GM12875 (cell line): ENCODE data around the gene CNBD2.
"Not testable (repeated sequence)": the region's sequence is repeated elsewhere in the genome, so short reads cannot be mapped to it uniquely, and the experiment has no call there.

Experiments used
- H3K4me3 ChIP-seq: one replicate; pipeline ENCODE4 v1.5.1; 2011; ENCODE audit warnings: low read depth, low read length, control low read depth
- TF ChIP-seq, protein P1 (sequence below): IDR thresholded peaks from 2 replicates; pipeline ENCODE4 v1.5.1; 2011; ENCODE audit warnings: low read depth, mild to moderate bottlenecking, control low read depth, inconsistent platforms, low read length, moderate library complexity, borderline replicate concordance; ENCODE audit not compliant: insufficient read depth

The CNBD2 gene

DNA sequence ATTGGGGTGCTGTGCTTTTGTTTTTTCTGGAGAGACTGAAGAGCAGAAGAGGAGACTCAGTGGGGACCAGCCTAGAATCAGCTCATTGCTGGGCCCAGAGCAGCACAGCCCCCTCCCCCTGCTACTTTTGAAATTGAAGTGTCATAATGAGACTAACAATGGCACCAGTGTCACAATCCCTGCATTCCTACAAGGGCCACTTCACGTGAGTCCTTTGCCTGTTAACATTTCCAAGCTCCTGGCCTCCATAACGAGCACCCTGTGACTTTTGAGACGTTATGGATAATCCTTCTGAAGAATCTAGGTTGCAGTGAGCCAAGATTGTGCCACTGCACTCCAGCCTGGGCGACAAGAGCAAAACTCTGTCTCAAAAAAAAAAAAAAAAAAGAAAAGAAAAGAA lies 41.7 kb downstream of the CNBD2 start:
- H3K4me3 ChIP-seq: no peak overlapping the region
- TF ChIP-seq, protein P1, sequence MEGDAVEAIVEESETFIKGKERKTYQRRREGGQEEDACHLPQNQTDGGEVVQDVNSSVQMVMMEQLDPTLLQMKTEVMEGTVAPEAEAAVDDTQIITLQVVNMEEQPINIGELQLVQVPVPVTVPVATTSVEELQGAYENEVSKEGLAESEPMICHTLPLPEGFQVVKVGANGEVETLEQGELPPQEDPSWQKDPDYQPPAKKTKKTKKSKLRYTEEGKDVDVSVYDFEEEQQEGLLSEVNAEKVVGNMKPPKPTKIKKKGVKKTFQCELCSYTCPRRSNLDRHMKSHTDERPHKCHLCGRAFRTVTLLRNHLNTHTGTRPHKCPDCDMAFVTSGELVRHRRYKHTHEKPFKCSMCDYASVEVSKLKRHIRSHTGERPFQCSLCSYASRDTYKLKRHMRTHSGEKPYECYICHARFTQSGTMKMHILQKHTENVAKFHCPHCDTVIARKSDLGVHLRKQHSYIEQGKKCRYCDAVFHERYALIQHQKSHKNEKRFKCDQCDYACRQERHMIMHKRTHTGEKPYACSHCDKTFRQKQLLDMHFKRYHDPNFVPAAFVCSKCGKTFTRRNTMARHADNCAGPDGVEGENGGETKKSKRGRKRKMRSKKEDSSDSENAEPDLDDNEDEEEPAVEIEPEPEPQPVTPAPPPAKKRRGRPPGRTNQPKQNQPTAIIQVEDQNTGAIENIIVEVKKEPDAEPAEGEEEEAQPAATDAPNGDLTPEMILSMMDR: no peak

DNA sequence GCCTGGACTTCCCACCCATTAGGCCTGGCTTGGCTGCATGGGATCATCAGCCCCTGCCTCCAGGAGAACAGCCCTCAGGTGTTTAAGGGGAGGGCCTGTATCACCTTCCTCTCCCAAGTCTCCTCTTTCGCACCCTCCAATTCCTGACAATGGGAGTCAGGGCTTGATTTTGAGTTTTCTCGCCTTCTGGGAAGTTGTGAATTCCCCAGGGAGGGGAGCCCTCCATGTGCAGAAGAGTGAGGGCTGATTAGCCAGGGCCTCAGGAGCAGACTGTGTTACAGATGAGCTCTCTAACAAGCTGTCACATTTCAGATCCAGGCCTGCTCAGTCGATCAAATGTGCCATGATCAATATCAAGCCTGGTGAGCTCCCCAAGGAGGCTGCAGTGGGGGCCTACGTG lies 42.4 kb downstream of the CNBD2 start:
- TF ChIP-seq, protein P1: no peak
- no peak overlapping the region for H3K4me3 ChIP-seq

DNA sequence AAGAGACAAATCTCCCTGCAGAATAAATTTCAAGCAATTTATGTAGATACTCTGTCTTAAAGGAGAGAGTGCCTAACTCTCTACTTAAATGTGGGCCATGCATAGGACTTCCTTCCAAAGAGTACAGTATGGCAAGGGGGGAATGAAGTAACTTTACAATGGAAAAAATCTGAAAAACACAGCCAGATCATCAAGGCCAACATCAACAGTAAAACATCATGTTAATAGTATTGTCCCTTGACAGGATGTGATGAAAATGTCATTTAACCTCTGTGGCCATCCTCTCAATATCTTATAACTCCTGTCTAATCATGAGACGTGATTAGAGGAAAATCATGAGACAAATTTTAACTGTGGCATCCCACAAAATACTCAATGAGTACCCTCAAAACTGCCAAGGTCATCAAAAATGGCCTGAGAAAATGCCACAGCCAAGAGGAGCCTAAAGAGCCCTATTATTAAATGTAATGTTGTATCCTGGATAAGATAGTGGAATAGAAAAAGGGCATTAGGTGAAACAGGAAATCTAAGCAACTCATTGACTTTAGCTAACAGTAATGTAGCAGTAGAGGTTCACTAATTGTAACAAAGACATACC lies 47.5 kb downstream of the CNBD2 start:
- TF ChIP-seq, protein P1: no peak

DNA sequence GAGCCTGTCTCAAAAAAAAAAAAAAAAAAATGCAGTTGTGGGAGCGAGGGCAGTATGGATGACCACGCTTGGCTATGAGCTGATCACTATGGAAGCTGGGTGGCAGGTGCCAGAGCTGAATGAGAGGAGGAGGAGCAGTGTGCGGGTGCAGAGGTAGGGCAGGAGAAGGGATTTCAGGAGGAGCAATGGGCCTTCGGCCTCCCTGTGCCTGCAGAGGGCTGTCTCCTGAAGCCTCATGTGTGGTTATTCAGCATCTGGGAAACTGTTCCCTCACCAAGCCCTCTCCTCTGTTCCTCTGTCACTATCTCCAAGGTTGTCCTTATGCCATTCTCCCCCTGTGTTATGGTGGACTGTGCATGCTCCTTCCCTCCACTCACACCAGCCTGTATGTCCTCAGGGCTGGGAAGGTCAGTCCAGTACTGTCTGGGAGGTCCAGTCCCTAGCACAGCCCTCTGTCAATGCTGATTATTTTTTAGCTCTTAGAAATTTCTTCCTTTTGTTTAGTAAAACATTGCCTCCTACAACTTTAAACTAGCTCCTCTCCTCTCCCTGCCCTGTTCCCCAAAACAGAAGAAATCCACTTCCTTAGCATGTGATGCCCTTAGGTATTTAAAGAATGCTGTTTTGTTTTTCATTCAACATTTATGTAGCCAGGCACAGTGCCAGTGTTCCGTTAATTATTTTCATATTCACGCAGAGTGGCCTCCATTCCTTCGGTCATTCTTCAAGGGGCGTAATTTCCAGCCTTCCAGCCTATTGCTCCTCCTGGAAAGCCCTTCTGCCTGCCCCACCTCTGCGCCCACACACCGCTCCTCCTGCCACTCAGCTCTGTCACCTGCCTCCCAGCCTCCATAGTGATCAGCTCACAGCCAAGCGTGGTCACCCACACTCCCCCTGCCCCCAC lies 48.9 kb downstream of the CNBD2 start:
- H3K4me3 ChIP-seq: no peak overlapping the region
- TF ChIP-seq, protein P1: no peak

More for the DNA sequence above, 47.5 kb downstream of the CNBD2 start:
- no peak overlapping the region for H3K4me3 ChIP-seq

DNA sequence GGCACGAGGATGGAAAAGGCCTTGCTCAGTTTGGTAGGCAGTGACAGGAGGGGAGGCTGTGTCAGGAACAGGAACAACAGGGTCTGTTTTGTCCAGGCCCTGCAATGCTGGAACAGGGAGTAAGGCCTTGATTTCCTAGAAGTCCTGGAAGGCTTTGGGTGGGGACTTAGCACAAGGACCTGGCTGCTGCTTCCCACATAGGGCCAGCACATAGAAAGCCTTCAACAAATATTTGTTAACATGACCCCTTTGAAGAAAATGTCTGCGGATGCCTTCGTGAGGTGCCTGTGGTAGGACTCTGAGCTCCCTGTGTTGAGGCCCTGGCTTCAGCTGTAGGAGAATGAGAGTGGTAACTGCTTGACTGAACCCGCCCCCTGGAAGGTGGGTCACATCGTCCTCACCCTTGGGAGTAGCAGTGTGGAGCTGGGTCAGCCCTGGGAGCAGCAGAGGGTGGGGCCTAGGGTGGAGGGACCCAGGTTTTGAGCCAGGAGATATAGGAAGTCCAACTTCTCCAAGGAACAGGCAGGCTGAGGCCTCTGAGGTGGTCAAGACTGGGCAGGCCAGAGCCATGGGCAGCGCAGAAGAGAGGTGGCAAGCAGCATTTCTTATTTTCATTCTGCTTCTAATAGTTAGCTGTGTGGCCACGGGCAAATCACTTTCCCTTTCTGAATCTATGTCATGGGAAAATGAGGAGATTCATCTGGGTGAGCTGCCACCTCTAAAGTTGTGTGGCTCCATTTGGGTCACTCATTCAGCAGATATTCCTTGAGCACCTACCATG lies 50.0 kb downstream of the CNBD2 start:
- TF ChIP-seq, protein P1: no peak
- no peak overlapping the region for H3K4me3 ChIP-seq

DNA sequence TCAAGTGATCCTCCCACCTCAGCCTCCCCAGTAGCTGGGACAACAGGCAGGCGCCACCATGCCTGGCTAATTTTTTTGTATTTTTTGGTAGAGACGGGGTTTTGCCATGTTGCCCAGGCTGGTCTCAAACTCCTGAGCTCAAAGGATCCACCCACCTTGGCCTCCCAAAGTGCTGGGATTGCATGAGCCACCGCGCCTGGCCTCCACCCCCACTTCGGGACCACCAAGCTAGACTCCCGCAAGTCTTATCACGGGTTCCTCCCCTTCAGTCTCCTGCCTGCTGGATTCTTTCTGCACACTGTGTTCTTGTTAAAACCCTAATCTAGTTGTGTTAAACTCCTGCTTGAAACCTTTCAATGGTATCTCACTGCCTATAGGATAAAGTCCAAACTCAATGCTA lies 57.7 kb downstream of the CNBD2 start:
- not testable (repeated sequence) for H3K4me3 ChIP-seq

DNA sequence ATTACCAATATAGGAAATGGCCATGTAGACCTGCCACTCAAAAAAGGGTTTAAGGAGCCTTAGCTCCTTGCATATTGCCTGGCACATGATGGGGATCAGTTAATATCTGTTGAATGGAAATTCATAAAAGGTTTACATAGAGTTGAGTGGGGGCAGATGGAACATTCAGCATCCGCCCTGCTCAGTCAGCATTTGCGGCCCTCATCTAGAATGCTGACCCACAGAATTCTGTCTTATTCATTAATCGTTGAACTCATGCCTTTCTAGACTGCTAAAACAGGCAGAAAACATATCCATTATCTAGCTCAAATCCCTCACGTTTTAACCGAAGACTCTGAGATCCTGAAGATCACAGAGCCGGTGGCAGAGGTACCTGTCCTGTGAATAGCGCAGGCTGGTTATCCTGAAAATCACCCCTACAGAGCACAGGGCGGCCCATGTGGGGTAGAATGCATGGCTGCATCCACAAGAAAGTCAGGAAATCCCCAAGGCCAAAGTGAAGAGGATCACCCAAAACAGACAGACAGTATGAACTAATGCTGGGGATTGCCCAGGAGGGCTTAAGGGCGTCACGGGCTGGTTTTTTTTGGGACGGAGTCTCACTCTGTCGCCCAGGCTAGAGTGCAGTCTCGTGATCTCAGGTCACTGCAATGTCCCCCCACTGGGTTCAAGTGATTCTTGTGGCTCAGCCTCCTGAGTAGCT lies 59.9 kb downstream of the CNBD2 start:
- TF ChIP-seq, protein P1: no peak
- H3K4me3 ChIP-seq: no peak overlapping the region
